ENCODE measurements around the gene SLC6A12. TPM values are rescaled to one million over a fixed set of nuclear protein-coding genes. Genes with fewer than 3 reads are reported as not detected.

Gene SLC6A12
- total and polyA plus RNA-seq, 2 donors (not counting 3 experiments of a cell fraction or from before 2014, with no cell fraction given) = not detected

DNA sequence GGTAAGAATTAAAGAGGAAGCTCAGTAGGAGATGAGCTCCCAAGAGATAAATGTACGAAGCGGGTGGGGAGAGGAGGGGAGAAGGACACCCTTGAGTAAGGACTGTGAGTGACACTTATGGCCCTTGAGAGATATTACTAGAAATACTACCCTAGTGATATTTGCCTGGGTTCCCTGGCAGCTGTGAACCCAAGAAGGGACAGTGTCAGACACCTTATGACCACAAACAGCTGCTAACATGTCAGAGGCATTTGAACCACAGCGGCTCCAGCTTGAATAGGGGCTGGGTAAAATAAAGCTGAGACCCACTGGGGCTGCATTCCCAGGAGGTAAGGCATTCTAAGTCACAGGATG lies 19.6 kb upstream of the SLC6A12 start:
- Histone ChIP-seq H3K4me2 (ENCODE audit: insufficient read depth, low read length) (no peak overlapping the region), H2AFZ (ENCODE audit: low read depth, low read length) (no peak overlapping the region), H3K79me2 (ENCODE audit: control insufficient read depth, insufficient read depth, low read length) (no peaks in the 10 kb centered on the region), H3K27me3 (ENCODE audit: control insufficient read depth in 2 of 2, insufficient read depth in 2 of 2, low read length in 2 of 2) (peaks cover 0 to 3% of the 10 kb centered on the region in 2 experiments), H3K9me1 (replicated peaks; ENCODE audit: control insufficient read depth, extremely low read depth, insufficient read depth, low read length) (no peaks in the 10 kb centered on the region), H3K27ac (ENCODE audit: insufficient read depth, low read depth, low read length) (no peak overlapping the region), H3K9ac (replicated peaks; ENCODE audit: extremely low read depth, insufficient read depth, low read length) (no peak overlapping the region), H3K4me3 (replicated peaks in 1 of 3; ENCODE audit: insufficient read depth in 1 of 3, low read depth in 1 of 3, low read length in 3 of 3) (no peak overlapping the region), H3K36me3 (ENCODE audit: control insufficient read depth in 2 of 2, extremely low read depth in 1 of 2, insufficient read depth in 2 of 2, low read length in 2 of 2) (no peaks in the 10 kb centered on the region), H3K9me3 (replicated peaks; ENCODE audit: control insufficient read depth, insufficient read depth, low read length) (no peaks in the 10 kb centered on the region), H4K20me1 (replicated peaks; ENCODE audit: control insufficient read depth, extremely low read depth, insufficient read depth, low read length) (no peaks in the 10 kb centered on the region), H3K4me1 (ENCODE audit: control insufficient read depth, extremely low read depth, insufficient read depth, low read length) (no peaks in the 10 kb centered on the region)
- intact Hi-C loops (cut with micrococcal nuclease) = no loop called here
- ChIA-PET POLR2A (no interaction called here), CTCF (interaction anchor here (0.7 kb wide), 1 partner anchor 13 kb away, joined by 3 read pairs; no protein-coding TSS in a partner anchor)
- BruUV-seq (replicated peaks) = no TSS peak
- dilution Hi-C loops (cut with MboI; ENCODE audit: extremely low pct_ligation_motif_present, low sequenced_read_pairs) = no loop called here
- no peak for DNase-seq (ENCODE audit: low read depth, low spot score)
- TF ChIP-seq EZH2 (IDR thresholded peaks at IDR 0.05; ENCODE audit: borderline replicate concordance, low read depth, low read length, severe bottlenecking) = no peak
- TF ChIP-seq MAX (IDR thresholded peaks at IDR 0.05; ENCODE audit: insufficient read depth, insufficient read length) = no peak
- no peak for TF ChIP-seq POLR2AphosphoS5 (IDR thresholded peaks at IDR 0.05; ENCODE audit: insufficient read depth, low read depth, low read length)
- TF ChIP-seq MYC (IDR thresholded peaks at IDR 0.05; ENCODE audit: low read depth, low read length) = no peak
- no peak for TF ChIP-seq FOS (IDR thresholded peaks at IDR 0.05; ENCODE audit: borderline replicate concordance, insufficient read depth, low read length)
- no peak for TF ChIP-seq JUN (IDR thresholded peaks at IDR 0.05; ENCODE audit: borderline replicate concordance, insufficient read depth, insufficient read length, low read depth)
- TF ChIP-seq CTCF (IDR thresholded peaks at IDR 0.05; ENCODE audit: extremely low read depth in 1 of 2, insufficient read depth in 1 of 2, low read depth in 1 of 2, low read length in 2 of 2) = no peak
- TF ChIP-seq POLR2A (IDR thresholded peaks at IDR 0.05; ENCODE audit: low read depth, low read length) = no peak
- no peak for TF ChIP-seq GATA2 (IDR thresholded peaks at IDR 0.05; ENCODE audit: insufficient read depth, insufficient read length, low read depth, low read length)
- FAIRE-seq = no peak

All from endothelial cell of umbilical vein (primary cell).